A549 (cell line): Measurements from ENCODE around the gene ODC1. TPM values are rescaled to one million over a fixed set of nuclear protein-coding genes. Genes with fewer than 3 reads are reported as not detected.

Experiments used
- ATAC-seq, 2 experiments: fragments of 200-7000 bp in 1 of 2; fragments of >200 bp in 1 of 2; cut with Nextera tagmentation in 1 of 2; cut with Tn5 transposase in 1 of 2; 3 replicates each; pipeline versions ENCODE4 v1.8.0 to v1.9.1; 2018 to 2020; ENCODE audit warnings: mild to moderate bottlenecking in 1 of 2, moderate library complexity in 1 of 2
- CTCF ChIA-PET: fragments of 300-600 bp; sonication (Branson Sonifier 250); formaldehyde crosslinking; extraction: SDS; loops from one replicate; lab custom pipeline; 2021; ENCODE audit warnings: antibody characterized with exemption, inconsistent platforms; lab: Yijun Ruan, JAX
- POLR2A ChIA-PET: fragments of 350-600 bp; formaldehyde crosslinking; extraction: SDS; loops from one replicate; lab custom pipeline; 2021; ENCODE audit warnings: antibody characterized with exemption, inconsistent platforms; lab: Yijun Ruan, JAX
- DNase-seq, 2 experiments: peaks; one replicate each; pipeline versions ENCODE4 v3.0.0 to v3.0.0-alpha.2; 2011 to 2016; ENCODE audit warnings: low read depth in 1 of 2, low spot score in 1 of 2
- FAIRE-seq: peaks from 2 replicates; lab custom pipeline; 2011; peaks lifted over from hg19 to GRCh38; lab: Jason Lieb, UNC
- H3K27ac ChIP-seq, 2 experiments: fragments of >200 bp; sonication (Bioruptor Twin); formaldehyde crosslinking; 3 replicates each; pipeline ENCODE4 v1.5.1; 2016 to 2017
- H3K4me1 ChIP-seq: fragments of >200 bp; sonication (Bioruptor Twin); formaldehyde crosslinking; 3 replicates; pipeline ENCODE4 v1.6.1; 2016
- H3K4me2 ChIP-seq: fragments of >200 bp; sonication (Bioruptor Twin); formaldehyde crosslinking; 3 replicates; pipeline ENCODE4 v1.6.1; 2016
- H3K4me3 ChIP-seq: fragments of >200 bp; sonication (Bioruptor Twin); formaldehyde crosslinking; 3 replicates; pipeline ENCODE4 v1.5.1; 2016
- H3K9me3 ChIP-seq: fragments of >200 bp; sonication (Bioruptor Twin); formaldehyde crosslinking; 3 replicates; pipeline ENCODE4 v1.6.1; 2016
- ATOH8 ChIP-seq: fragments of 250-450 bp; sonication (Bioruptor Pico); IDR thresholded peaks from 2 replicates; pipeline ENCODE4 v1.5.0; 2020; ENCODE audit warnings: low read depth, mild to moderate bottlenecking, moderate library complexity
- CBX2 ChIP-seq: fragments of 200-600 bp; sonication (generic); IDR thresholded peaks from 2 replicates; pipeline ENCODE4 v1.6.1; 2016; ENCODE audit warnings: low read depth, mild to moderate bottlenecking, borderline replicate concordance
- CEBPB ChIP-seq, 2 experiments: fragments of >200 bp in 1 of 2; sonication (Bioruptor Twin) in 1 of 2; formaldehyde crosslinking in 1 of 2; IDR thresholded peaks; 2 replicates each; pipeline ENCODE4 v1.6.1; 2012 to 2016
- CTCF ChIP-seq: fragments of >200 bp; sonication (Bioruptor Twin); formaldehyde crosslinking; IDR thresholded peaks from 3 replicates; pipeline ENCODE4 v1.5.1; 2016
- EHF ChIP-seq: fragments of 250-450 bp; sonication (Bioruptor Pico); IDR thresholded peaks from 2 replicates; pipeline ENCODE4 v1.5.0; 2020; ENCODE audit warnings: mild to moderate bottlenecking
- ELK1 ChIP-seq: fragments of 150-350 bp; IDR thresholded peaks from 2 replicates; pipeline ENCODE4 v1.6.1; 2014; ENCODE audit warnings: low read depth, mild to moderate bottlenecking, low read length
- EP300 ChIP-seq, 2 experiments: fragments of >200 bp; sonication (Bioruptor Twin); formaldehyde crosslinking; IDR thresholded peaks; 2 replicates in 1 of 2; 3 replicates in 1 of 2; pipeline ENCODE4 v1.6.1; 2016 to 2017
- FOSL2 ChIP-seq, 2 experiments: fragments of 450-650 bp in 1 of 2; fragments of >200 bp in 1 of 2; sonication (Bioruptor Twin) in 1 of 2; formaldehyde crosslinking; IDR thresholded peaks; 2 replicates each; pipeline versions ENCODE4 v1.5.0 to v1.6.1; 2016 to 2020; ENCODE audit warnings: mild to moderate bottlenecking in 1 of 2, moderate library complexity in 1 of 2
- FOXS1 ChIP-seq: fragments of 250-450 bp; sonication (Bioruptor Pico); IDR thresholded peaks from 2 replicates; pipeline ENCODE4 v1.5.0; 2020; ENCODE audit warnings: mild to moderate bottlenecking, moderate library complexity
- GATA3 ChIP-seq: IDR thresholded peaks from 2 replicates; pipeline ENCODE4 v1.6.1; 2012; ENCODE audit warnings: borderline replicate concordance
- HDAC2 ChIP-seq: fragments of 200-600 bp; sonication (generic); IDR thresholded peaks from 2 replicates; pipeline ENCODE4 v1.6.1; 2016
- HOXB13 ChIP-seq: fragments of 250-450 bp; sonication (Bioruptor Pico); IDR thresholded peaks from 2 replicates; pipeline ENCODE4 v1.5.0; 2020; ENCODE audit warnings: low read depth, mild to moderate bottlenecking, moderate library complexity
- HOXB5 ChIP-seq: fragments of 250-450 bp; sonication (Bioruptor Pico); IDR thresholded peaks from 2 replicates; pipeline ENCODE4 v1.5.0; 2020; ENCODE audit warnings: mild to moderate bottlenecking, moderate library complexity
- JUNB ChIP-seq: fragments of >200 bp; sonication (Bioruptor Twin); formaldehyde crosslinking; IDR thresholded peaks from 2 replicates; pipeline ENCODE4 v1.6.1; 2016
- KDM1A ChIP-seq: fragments of 200-600 bp; sonication (generic); IDR thresholded peaks from 2 replicates; pipeline ENCODE4 v1.6.1; 2016; ENCODE audit warnings: low read depth, mild to moderate bottlenecking
- NFE2L2 ChIP-seq: fragments of 150-350 bp; conservative IDR thresholded peaks from 2 replicates; pipeline ENCODE4 v1.6.1; 2014; ENCODE audit warnings: low read length
- PHF8 ChIP-seq: fragments of 200-600 bp; sonication (generic); IDR thresholded peaks from 2 replicates; pipeline ENCODE4 v1.6.1; 2016; ENCODE audit warnings: low read depth, mild to moderate bottlenecking, antibody characterized with exemption, moderate library complexity, borderline replicate concordance
- RAD21 ChIP-seq, 2 experiments: fragments of >200 bp in 1 of 2; sonication (Bioruptor Twin) in 1 of 2; formaldehyde crosslinking in 1 of 2; IDR thresholded peaks in 1 of 2; conservative IDR thresholded peaks in 1 of 2; 2 replicates in 1 of 2; 3 replicates in 1 of 2; pipeline ENCODE4 v1.6.1; 2012 to 2018; ENCODE audit warnings: inconsistent platforms in 1 of 2
- RCOR1 ChIP-seq: fragments of 150-350 bp; IDR thresholded peaks from 2 replicates; pipeline ENCODE4 v1.6.1; 2014; ENCODE audit warnings: antibody characterized with exemption, low read length, low read depth
- REST ChIP-seq: fragments of 200-600 bp; sonication (generic); IDR thresholded peaks from 2 replicates; pipeline ENCODE4 v1.6.1; 2016; ENCODE audit warnings: antibody characterized with exemption, mild to moderate bottlenecking, moderate library complexity
- SMC3 ChIP-seq: fragments of >200 bp; sonication (Bioruptor Twin); formaldehyde crosslinking; IDR thresholded peaks from 3 replicates; pipeline ENCODE4 v1.6.1; 2018; ENCODE audit warnings: inconsistent platforms
- SREBF2 ChIP-seq: fragments of 450-650 bp; IDR thresholded peaks from 2 replicates; pipeline ENCODE4 v1.6.1; 2014; ENCODE audit warnings: mild to moderate bottlenecking, moderate library complexity
- TFCP2L1 ChIP-seq: fragments of 250-450 bp; sonication (Bioruptor Pico); IDR thresholded peaks from 2 replicates; pipeline ENCODE4 v1.5.0; 2021; ENCODE audit warnings: mild to moderate bottlenecking
- TP53 ChIP-seq: fragments of 250-450 bp; sonication (Bioruptor Pico); IDR thresholded peaks from 2 replicates; pipeline ENCODE4 v1.5.0; 2021; ENCODE audit warnings: mild to moderate bottlenecking, moderate library complexity
- ZSCAN20 ChIP-seq: fragments of 250-450 bp; sonication (Bioruptor Pico); IDR thresholded peaks from 2 replicates; pipeline ENCODE4 v1.8.0; 2022; ENCODE audit warnings: mild to moderate bottlenecking, moderate library complexity
- WGBS: methylation state at CpG from one replicate; pipeline ENCODE4 v1.1.6; 2017; ENCODE audit errors: missing lambda C conversion rate; 5-methylcytosine and 5-hydroxymethylcytosine counted together
- polyA plus RNA-seq, 4 experiments: library from polyadenylated mRNA; depleted of rRNA in 3 of 4; stranded (reverse); fragments of >200 nt; fragmentation: RNase III in 1 of 4; extraction: RNeasy Plus Mini Kit Qiagen cat#74134 plus additional on column Dnase treatment in 1 of 4; gene quantifications; 2 replicates in 3 of 4; 3 replicates in 1 of 4; pipeline ENCODE4 v1.2.3, GENCODE V29; 2011 to 2017
- TF ChIP-seq, protein P1 (sequence below): fragments of 450-650 bp; IDR thresholded peaks from 2 replicates; pipeline ENCODE4 v1.6.1; 2014; ENCODE audit warnings: antibody characterized with exemption
- TF ChIP-seq, protein P2 (sequence below): IDR thresholded peaks from 2 replicates; pipeline ENCODE4 v1.6.1; 2012

ODC1 gene
- polyA plus RNA-seq, 2 of the 4 experiments (the other 2 are of a cell fraction): 57.8 to 265 TPM

DNA sequence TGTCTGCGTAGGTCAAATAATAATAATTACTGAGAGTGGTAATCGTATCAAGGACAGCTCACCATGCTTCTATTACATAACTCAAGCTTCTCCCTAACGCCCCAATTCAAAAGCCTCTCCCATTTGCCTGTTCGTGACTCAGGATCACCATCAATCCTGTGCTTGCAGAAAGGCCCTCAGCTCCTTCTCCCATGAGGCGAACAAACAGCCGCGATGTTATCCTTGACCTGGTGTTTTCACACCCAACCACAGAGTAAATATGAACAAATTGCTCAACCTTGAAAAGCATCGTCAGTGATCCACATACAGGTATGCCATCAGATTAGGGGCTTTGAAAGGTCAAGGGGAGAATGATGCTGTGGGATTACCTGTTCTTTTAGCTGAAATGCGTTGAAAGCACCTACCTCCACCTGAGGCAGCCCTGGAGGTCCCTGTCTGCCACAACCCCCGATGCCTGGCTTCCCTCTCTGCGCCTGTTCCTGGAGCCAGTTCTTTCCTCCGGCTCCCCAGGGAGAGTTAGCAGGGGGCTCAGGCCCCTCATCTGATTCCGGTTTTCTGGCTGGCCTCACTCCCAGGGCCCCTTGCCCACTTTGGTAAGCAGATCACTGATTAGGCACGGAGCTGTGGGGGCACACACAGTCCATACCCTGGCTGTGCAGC lies 39.1 kb upstream of the ODC1 start:
- Histone ChIP-seq H3K9me3 (peaks cover 7% of the 10 kb centered on the region), H3K4me1 (peaks cover 36% of the 10 kb centered on the region), H3K27ac (0 out of 6 replicates have a peak overlapping the region, but pooled peaks of 1 of the 2 experiments have one; percentile 17), H3K4me3 (no peak overlapping the region), H3K4me2 (peak overlapping the region; percentile 42)
- CTCF ChIA-PET: interaction anchor here (1.0 to 1.4 kb wide), 4 partner anchors 35 to 363 kb away, joined by 3 to 5 read pairs (median 4); no protein-coding TSS in a partner anchor
- TF ChIP-seq CEBPB (IDR thresholded peaks at IDR 0.05): peak; percentile 31 to 57; a peak in 2 of 4 replicates
- no peak for TF ChIP-seq FOSL2 (IDR thresholded peaks at IDR 0.05)
- peak; percentile 29; the same call in 1 of the 2 replicates for TF ChIP-seq FOSL2 (CRISPR knock-in tag; IDR thresholded peaks at IDR 0.05)
- TF ChIP-seq HOXB13 (CRISPR knock-in tag): no peak
- POLR2A ChIA-PET: interaction anchor here (0.6 to 1.0 kb wide), 2 partner anchors 11 to 39 kb away, joined by 3 to 6 read pairs; partner anchors contain the start of gene ODC1
- WGBS: 41% methylated on average over 14 of the region's 14 CpGs
- DNase-seq (peak in 1 of 2 experiments; percentile 70), FAIRE-seq (no peak), ATAC-seq (peak; percentile 66 to 68; a peak in 5 of 6 replicates)

DNA sequence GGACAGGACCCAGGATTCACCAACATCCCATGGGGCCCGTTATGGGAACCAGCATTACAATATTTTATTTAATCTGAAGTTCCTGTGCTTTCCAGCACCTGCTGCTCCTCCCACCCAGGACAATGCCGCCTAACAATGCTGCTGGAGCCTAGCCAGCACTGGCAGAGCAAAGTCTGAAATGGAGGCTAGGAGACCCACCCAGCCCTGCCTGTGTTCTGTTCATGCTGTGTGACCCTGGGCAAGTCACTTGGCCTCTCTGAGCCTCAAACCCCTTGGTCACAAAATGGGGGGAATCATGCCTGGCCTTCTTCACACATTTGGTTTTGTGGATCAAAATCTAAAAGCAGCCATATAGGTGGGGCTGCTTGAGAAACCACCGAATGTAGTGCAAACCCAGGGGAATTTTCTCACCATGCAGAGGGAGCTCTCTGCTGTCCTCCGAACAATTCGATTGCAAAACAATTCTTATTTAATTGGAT lies 38.5 kb upstream of the ODC1 start:
- Histone ChIP-seq H3K9me3 (peaks cover 2% of the 10 kb centered on the region; the same call in 2 of the 3 replicates), H3K4me2 (peak overlapping the region; percentile 42), H3K4me1 (peaks cover 36% of the 10 kb centered on the region), H3K27ac (peak overlapping the region in 1 of 2 experiments; percentile 7; a peak in 1 of 6 replicates), H3K4me3 (no peak overlapping the region)
- ATAC-seq: peak; percentile 9 to 15; a peak in 2 of 6 replicates
- CTCF ChIA-PET: interaction anchor here (1.0 to 1.4 kb wide), 4 partner anchors 34 to 363 kb away, joined by 3 to 5 read pairs (median 4); no protein-coding TSS in a partner anchor
- no peak for FAIRE-seq
- WGBS: 31% methylated on average over 5 of the region's 5 CpGs
- POLR2A ChIA-PET: interaction anchor here (0.6 to 1.0 kb wide), 2 partner anchors 11 to 38 kb away, joined by 3 to 6 read pairs; partner anchors contain the start of gene ODC1
- DNase-seq: no peak
- TF ChIP-seq EHF (CRISPR knock-in tag) (no peak), NFE2L2 (no peak), PHF8 (no peak), REST (no peak), RCOR1 (no peak), FOXS1 (CRISPR knock-in tag) (no peak), CTCF (0 out of 3 replicates have a peak, but pooled peaks have one; percentile 8), JUNB (no peak), HDAC2 (peak; percentile 37; the same call in 1 of the 2 replicates), RAD21 (conservative IDR thresholded peaks at IDR 0.05 in 1 of 2, IDR thresholded peaks at IDR 0.05 in 1 of 2) (no peak), TFCP2L1 (CRISPR knock-in tag) (no peak), SREBF2 (no peak), ATOH8 (CRISPR knock-in tag) (no peak), GATA3 (no peak), ZSCAN20 (CRISPR knock-in tag) (no peak), CBX2 (no peak), KDM1A (peak; percentile 88), EP300 (IDR thresholded peaks at IDR 0.05) (no peak), SMC3 (no peak), TP53 (no peak), HOXB5 (CRISPR knock-in tag) (no peak), ELK1 (no peak)
- TF ChIP-seq, protein P1, sequence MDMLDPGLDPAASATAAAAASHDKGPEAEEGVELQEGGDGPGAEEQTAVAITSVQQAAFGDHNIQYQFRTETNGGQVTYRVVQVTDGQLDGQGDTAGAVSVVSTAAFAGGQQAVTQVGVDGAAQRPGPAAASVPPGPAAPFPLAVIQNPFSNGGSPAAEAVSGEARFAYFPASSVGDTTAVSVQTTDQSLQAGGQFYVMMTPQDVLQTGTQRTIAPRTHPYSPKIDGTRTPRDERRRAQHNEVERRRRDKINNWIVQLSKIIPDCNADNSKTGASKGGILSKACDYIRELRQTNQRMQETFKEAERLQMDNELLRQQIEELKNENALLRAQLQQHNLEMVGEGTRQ: no peak
- TF ChIP-seq, protein P2, sequence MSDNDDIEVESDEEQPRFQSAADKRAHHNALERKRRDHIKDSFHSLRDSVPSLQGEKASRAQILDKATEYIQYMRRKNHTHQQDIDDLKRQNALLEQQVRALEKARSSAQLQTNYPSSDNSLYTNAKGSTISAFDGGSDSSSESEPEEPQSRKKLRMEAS: no peak
